GM19043 (cell line): ENCODE results near the gene TOB1.
A peak's percentile ranks its signal among the peaks of the same experiment; 100 is the strongest.

ENCODE experiments used
- ATAC-seq: cut with Tn5 transposase; IDR thresholded peaks from one replicate; pipeline ENCODE4 v1.9.1; 2021; ENCODE audit warnings: low read depth; ENCODE audit not compliant: unreplicated experiment

Gene TOB1

GRCh38 chr17:50833510-50834428, 32.4 kb downstream of the TOB1 start:
- no peak for ATAC-seq

GRCh38 chr17:50832864-50833381, 33.2 kb downstream of the TOB1 start:
- no peak for ATAC-seq

GRCh38 chr17:50832267-50832863, 33.8 kb downstream of the TOB1 start:
- no peak for ATAC-seq

GRCh38 chr17:50831471-50831928, 34.7 kb downstream of the TOB1 start:
- ATAC-seq = no peak

GRCh38 chr17:50830994-50831393, 35.2 kb downstream of the TOB1 start:
- no peak for ATAC-seq

- no peak for ATAC-seq
Observed at GRCh38 chr17:50830352-50830751, 35.8 kb downstream of the TOB1 start.

- ATAC-seq = no peak
Observed at GRCh38 chr17:50829332-50829731, 36.8 kb downstream of the TOB1 start.

- ATAC-seq = peak; percentile 59
Observed at GRCh38 chr17:50828508-50829170, 37.5 kb downstream of the TOB1 start.

- ATAC-seq = no peak
Observed at GRCh38 chr17:50825188-50825587, 41.0 kb downstream of the TOB1 start.

- no peak for ATAC-seq
Observed at GRCh38 chr17:50824429-50824828, 41.7 kb downstream of the TOB1 start.

- ATAC-seq = no peak
Observed at GRCh38 chr17:50822550-50822949, 43.6 kb downstream of the TOB1 start.

- ATAC-seq = no peak
Observed at GRCh38 chr17:50820651-50821050, 45.5 kb downstream of the TOB1 start.

- no peak for ATAC-seq
Observed at GRCh38 chr17:50818921-50819657, 47.1 kb downstream of the TOB1 start.

- no peak for ATAC-seq
Observed at GRCh38 chr17:50818261-50818660, 47.9 kb downstream of the TOB1 start.

GRCh38 chr17:50817838-50818237, 48.3 kb downstream of the TOB1 start:
- no peak for ATAC-seq

GRCh38 chr17:50816771-50817751, 49.1 kb downstream of the TOB1 start:
- no peak for ATAC-seq

- no peak for ATAC-seq
Observed at GRCh38 chr17:50816271-50816670, 49.9 kb downstream of the TOB1 start.

- no peak for ATAC-seq
Observed at GRCh38 chr17:50815400-50815799, 50.8 kb downstream of the TOB1 start.

- no peak for ATAC-seq
Observed at GRCh38 chr17:50813583-50813982, 52.6 kb downstream of the TOB1 start.
